WTC11 (cell line): Measurements from ENCODE around the gene CNOT6L. TPM values are rescaled to one million over a fixed set of nuclear protein-coding genes. Genes with fewer than 3 reads are reported as not detected.

Experiments used
- ATAC-seq: fragments of 200-7000 bp; cut with Tn5 transposase; 2 replicates; pipeline ENCODE4 v1.10.0; 2021; ENCODE audit warnings: mild to moderate bottlenecking, moderate library complexity
- CTCF ChIA-PET: fragments of 300-600 bp; sonication (Branson Sonifier 250); formaldehyde crosslinking; loops from one replicate; lab custom pipeline; 2021; ENCODE audit warnings: antibody characterized with exemption; lab: Charles Lee
- POLR2A ChIA-PET: fragments of 350-600 bp; sonication (Branson Sonifier 250); formaldehyde crosslinking; loops from one replicate; lab custom pipeline; 2021; ENCODE audit warnings: antibody characterized with exemption; lab: Charles Lee
- DNase-seq: peaks from one replicate; pipeline ENCODE4 v3.0.0; 2021; ENCODE audit warnings: low spot score
- H3K27ac Mint-ChIP-seq: 2 replicates; pipeline ENCODE4 v1.8.0; 2021; ENCODE audit warnings: mixed read lengths
- H3K27me3 Mint-ChIP-seq: 2 replicates; pipeline ENCODE4 v1.8.0; 2021; ENCODE audit warnings: low read depth, mild to moderate bottlenecking, moderate library complexity, mixed read lengths
- H3K36me3 Mint-ChIP-seq: 2 replicates; pipeline ENCODE4 v1.8.0; 2021; ENCODE audit warnings: mixed read lengths
- H3K4me1 Mint-ChIP-seq: 2 replicates; pipeline ENCODE4 v1.8.0; 2022; ENCODE audit warnings: mixed read lengths
- H3K4me3 Mint-ChIP-seq: 2 replicates; pipeline ENCODE4 v1.8.0; 2021; ENCODE audit warnings: mild to moderate bottlenecking, moderate library complexity, mixed read lengths
- H3K9me3 Mint-ChIP-seq: 2 replicates; pipeline ENCODE4 v1.8.0; 2021; ENCODE audit warnings: mixed read lengths
- CBFB ChIP-seq: sonication (generic); formaldehyde crosslinking; IDR thresholded peaks from 2 replicates; pipeline ENCODE4 v1.8.1; 2022; ENCODE audit warnings: mild to moderate bottlenecking, low read depth, missing genetic modification reagents
- ERG ChIP-seq: fragments of 250-450 bp; sonication (Bioruptor Pico); IDR thresholded peaks from 2 replicates; pipeline ENCODE4 v1.8.0; 2021; ENCODE audit warnings: mild to moderate bottlenecking
- ETV6 ChIP-seq: sonication (generic); formaldehyde crosslinking; IDR thresholded peaks from 2 replicates; pipeline ENCODE4 v1.8.1; 2022; ENCODE audit warnings: mild to moderate bottlenecking, missing genetic modification reagents
- FOXP4 ChIP-seq: sonication (generic); formaldehyde crosslinking; IDR thresholded peaks from 2 replicates; pipeline ENCODE4 v1.8.0; 2022; ENCODE audit warnings: mild to moderate bottlenecking, missing genetic modification reagents
- MLX ChIP-seq: sonication (generic); formaldehyde crosslinking; IDR thresholded peaks from 2 replicates; pipeline ENCODE4 v1.8.1; 2023; ENCODE audit warnings: mild to moderate bottlenecking, missing genetic modification reagents, moderate library complexity
- NFATC4 ChIP-seq: fragments of 250-450 bp; sonication (Bioruptor Pico); IDR thresholded peaks from 2 replicates; pipeline ENCODE4 v1.9.0; 2021; ENCODE audit warnings: mild to moderate bottlenecking
- NR3C1 ChIP-seq: sonication (generic); formaldehyde crosslinking; conservative IDR thresholded peaks from 2 replicates; pipeline ENCODE4 v1.8.1; 2023; ENCODE audit warnings: low read depth, mild to moderate bottlenecking, missing genetic modification reagents
- PREB ChIP-seq: sonication (generic); formaldehyde crosslinking; IDR thresholded peaks from 2 replicates; pipeline ENCODE4 v1.8.1; 2022; ENCODE audit warnings: mild to moderate bottlenecking, missing genetic modification reagents, moderate library complexity, borderline replicate concordance
- PRRX2 ChIP-seq: fragments of 250-450 bp; sonication (Bioruptor Pico); IDR thresholded peaks from 2 replicates; pipeline ENCODE4 v1.8.0; 2021; ENCODE audit warnings: mild to moderate bottlenecking
- SP1 ChIP-seq: sonication (generic); formaldehyde crosslinking; conservative IDR thresholded peaks from 2 replicates; pipeline ENCODE4 v1.8.1; 2022; ENCODE audit warnings: missing genetic modification reagents
- USF2 ChIP-seq: sonication (generic); formaldehyde crosslinking; IDR thresholded peaks from 2 replicates; pipeline ENCODE4 v1.8.1; 2023; ENCODE audit warnings: mild to moderate bottlenecking, missing genetic modification reagents, moderate library complexity
- ZBTB21 ChIP-seq: sonication (generic); formaldehyde crosslinking; IDR thresholded peaks from 2 replicates; pipeline ENCODE4 v1.8.1; 2023; ENCODE audit warnings: mild to moderate bottlenecking, missing genetic modification reagents, borderline replicate concordance
- ZNF219 ChIP-seq: sonication (generic); formaldehyde crosslinking; IDR thresholded peaks from 2 replicates; pipeline ENCODE4 v1.8.0; 2023; ENCODE audit warnings: missing genetic modification reagents, mild to moderate bottlenecking, borderline replicate concordance
- ZNF263 ChIP-seq: sonication (generic); formaldehyde crosslinking; IDR thresholded peaks from 2 replicates; pipeline ENCODE4 v1.8.1; 2022; ENCODE audit warnings: low read depth, mild to moderate bottlenecking, moderate library complexity, missing genetic modification reagents
- ZNF416 ChIP-seq: fragments of 250-450 bp; sonication (Bioruptor Pico); IDR thresholded peaks from 2 replicates; pipeline ENCODE4 v1.9.0; 2021; ENCODE audit warnings: mild to moderate bottlenecking, inconsistent platforms
- ZNF671 ChIP-seq: fragments of 250-450 bp; sonication (Bioruptor Pico); IDR thresholded peaks from 2 replicates; pipeline ENCODE4 v1.8.0; 2021; ENCODE audit warnings: mild to moderate bottlenecking
- total RNA-seq: library from RNA; stranded (reverse); gene quantifications from 3 replicates; pipeline ENCODE4 v1.2.3, GENCODE V29; 2021

Gene CNOT6L
- total RNA-seq, 1 experiment from 2014 or later: 21.6 TPM

GRCh38 chr4:77845929-77846328 is 26.8 kb upstream of the CNOT6L start:
- no peaks in the 10 kb centered on the region for H3K9me3 Mint-ChIP-seq
- no peaks in the 10 kb centered on the region for H3K27me3 Mint-ChIP-seq
- ChIA-PET CTCF (no interaction called here), POLR2A (no interaction called here)
- H3K4me3 Mint-ChIP-seq: no peak overlapping the region
- no peak overlapping the region for H3K27ac Mint-ChIP-seq
- TF ChIP-seq MLX (CRISPR knock-in tag) (no peak), SP1 (no peak), ZBTB21 (CRISPR knock-in tag) (no peak), ZNF416 (CRISPR knock-in tag) (no peak), ZNF219 (no peak), NFATC4 (CRISPR knock-in tag) (no peak)
- H3K4me1 Mint-ChIP-seq: peaks cover 13% of the 10 kb centered on the region
- no peak for DNase-seq
- no peak for ATAC-seq
- no peaks in the 10 kb centered on the region for H3K36me3 Mint-ChIP-seq

GRCh38 chr4:77845400-77845799 is 26.2 kb upstream of the CNOT6L start:
- Mint-ChIP-seq H3K4me3 (no peak overlapping the region), H3K4me1 (peaks cover 13% of the 10 kb centered on the region)

GRCh38 chr4:77844363-77844762 is 25.2 kb upstream of the CNOT6L start:
- Mint-ChIP-seq H3K9me3 (no peaks in the 10 kb centered on the region), H3K4me1 (peaks cover 13% of the 10 kb centered on the region), H3K27ac (no peak overlapping the region), H3K4me3 (no peak overlapping the region), H3K27me3 (no peaks in the 10 kb centered on the region), H3K36me3 (no peaks in the 10 kb centered on the region)
- TF ChIP-seq ETV6 (CRISPR knock-in tag) (no peak), FOXP4 (CRISPR knock-in tag) (no peak), CBFB (CRISPR knock-in tag) (no peak), NR3C1 (CRISPR knock-in tag) (no peak), PREB (CRISPR knock-in tag) (no peak), ERG (no peak), ZNF263 (no peak)
- ChIA-PET POLR2A (no interaction called here), CTCF (no interaction called here)
- ATAC-seq: no peak
- no peak for DNase-seq

More at GRCh38 chr4:77845400-77845799, 26.2 kb upstream of the CNOT6L start:
- DNase-seq: no peak
- H3K27me3 Mint-ChIP-seq: no peaks in the 10 kb centered on the region
- CTCF ChIA-PET: no interaction called here
- H3K36me3 Mint-ChIP-seq: no peaks in the 10 kb centered on the region
- POLR2A ChIA-PET: no interaction called here
- ATAC-seq: no peak
- H3K9me3 Mint-ChIP-seq: no peaks in the 10 kb centered on the region
- no peak overlapping the region for H3K27ac Mint-ChIP-seq
- TF ChIP-seq PRRX2 (CRISPR knock-in tag): no peak
- no peak for TF ChIP-seq USF2 (CRISPR knock-in tag)
- no peak for TF ChIP-seq ZNF671 (CRISPR knock-in tag)
- TF ChIP-seq, all 79 proteins: peak for 0
